SK-N-SH (cell line): Measurements from ENCODE around the gene DEPDC5. TPM values are rescaled to one million over a fixed set of nuclear protein-coding genes. Genes with fewer than 3 reads are reported as not detected.

ENCODE experiments used
- CTCF ChIA-PET: fragments of 300-600, 350-600 bp; formaldehyde crosslinking; extraction: SDS; loops from one replicate; lab custom pipeline; 2021; lab: Yijun Ruan, JAX
- POLR2A ChIA-PET: fragments of 350-600 bp; sonication (Branson Sonifier 250); formaldehyde crosslinking; extraction: SDS; loops from one replicate; lab custom pipeline; 2020; ENCODE audit warnings: antibody characterized with exemption, inconsistent platforms; lab: Yijun Ruan, JAX
- DNase-seq: peaks from one replicate; pipeline ENCODE4 v3.0.0; 2012
- H2AFZ ChIP-seq: fragments of 200-600 bp; sonication (generic); 2 replicates; pipeline ENCODE4 v1.8.1; 2016; ENCODE audit warnings: antibody characterized with exemption, mild to moderate bottlenecking, low read depth
- H3F3A ChIP-seq: fragments of 200-600 bp; sonication (generic); replicated peaks from 2 replicates; pipeline ENCODE3; 2016; ENCODE audit warnings: antibody characterized with exemption, mild to moderate bottlenecking; ENCODE audit not compliant: insufficient read depth
- H3K27ac ChIP-seq, 2 experiments: fragments of 200-500 bp in 1 of 2; fragments of 200-600 bp in 1 of 2; sonication (Bioruptor generic) in 1 of 2; sonication (generic), shearing (Covaris generic) in 1 of 2; 2 replicates each; pipeline versions ENCODE4 v1.5.1 to v1.6.1; 2014 to 2016; ENCODE audit warnings: low read depth in 2 of 2, inconsistent platforms in 1 of 2, low read length in 1 of 2, mild to moderate bottlenecking in 1 of 2, mixed read lengths in 1 of 2
- H3K27me3 ChIP-seq: fragments of 200-600 bp; sonication (generic), shearing (Covaris generic); 2 replicates; pipeline ENCODE4 v1.6.1; 2016; ENCODE audit warnings: mixed run types; ENCODE audit not compliant: insufficient read depth
- H3K36me3 ChIP-seq, 2 experiments: fragments of 200-500 bp in 1 of 2; fragments of 200-600 bp in 1 of 2; sonication (Bioruptor generic) in 1 of 2; sonication (generic) in 1 of 2; replicated peaks in 1 of 2; 2 replicates each; pipeline versions ENCODE3 to v1.5.1; 2014 to 2016; ENCODE audit warnings: low read length in 1 of 2, mild to moderate bottlenecking in 1 of 2; ENCODE audit not compliant: insufficient read depth in 2 of 2, control insufficient read depth in 1 of 2
- H3K4me1 ChIP-seq, 2 experiments: fragments of 200-500 bp in 1 of 2; fragments of 200-600 bp in 1 of 2; sonication (Bioruptor generic) in 1 of 2; sonication (generic), shearing (Covaris generic) in 1 of 2; 2 replicates each; pipeline versions ENCODE4 v1.5.1 to v1.6.1; 2014 to 2016; ENCODE audit warnings: low read depth in 1 of 2, low read length in 1 of 2, mixed run types in 1 of 2; ENCODE audit not compliant: insufficient read depth in 2 of 2, control insufficient read depth in 1 of 2
- H3K4me2 ChIP-seq: fragments of 200-600 bp; sonication (generic), shearing (Covaris generic); 2 replicates; pipeline ENCODE4 v1.6.1; 2017; ENCODE audit warnings: mixed run types
- H3K4me3 ChIP-seq, 2 experiments: fragments of 200-500 bp in 1 of 2; fragments of 200-600 bp in 1 of 2; sonication (Bioruptor generic) in 1 of 2; sonication (generic), shearing (Covaris generic) in 1 of 2; 2 replicates each; pipeline versions ENCODE4 v1.5.1 to v1.8.1; 2014 to 2016; ENCODE audit warnings: low read depth in 2 of 2, inconsistent platforms in 1 of 2, low read length in 1 of 2, mild to moderate bottlenecking in 1 of 2, mixed read lengths in 1 of 2, moderate library complexity in 1 of 2
- H3K79me2 ChIP-seq: fragments of 200-600 bp; sonication (generic); 2 replicates; pipeline ENCODE4 v1.8.1; 2017; ENCODE audit warnings: mild to moderate bottlenecking; ENCODE audit not compliant: insufficient read depth
- H3K9ac ChIP-seq: fragments of 200-600 bp; sonication (generic); 2 replicates; pipeline ENCODE4 v1.6.1; 2017; ENCODE audit warnings: mixed run types
- H3K9me2 ChIP-seq: fragments of 200-600 bp; sonication (generic); 2 replicates; pipeline ENCODE4 v1.6.1; 2017; ENCODE audit warnings: mixed run types
- H3K9me3 ChIP-seq: fragments of 200-600 bp; sonication (generic); 2 replicates; pipeline ENCODE4 v1.6.1; 2017; ENCODE audit warnings: mixed run types, mild to moderate bottlenecking, moderate library complexity
- H4K20me1 ChIP-seq: fragments of 200-600 bp; sonication (generic); 2 replicates; pipeline ENCODE4 v1.6.1; 2017; ENCODE audit warnings: mild to moderate bottlenecking, mixed run types; ENCODE audit not compliant: insufficient read depth
- EZH2phosphoT487 ChIP-seq: fragments of 200-600 bp; sonication (generic); IDR thresholded peaks from 2 replicates; pipeline ENCODE4 v1.6.1; 2017; ENCODE audit warnings: low read depth, mixed run types, mild to moderate bottlenecking, antibody characterized with exemption, moderate library complexity, borderline replicate concordance
- IRF3 ChIP-seq: fragments of 150-350 bp; IDR thresholded peaks from 2 replicates; pipeline ENCODE4 v1.6.1; 2016; ENCODE audit warnings: mild to moderate bottlenecking, low read depth, low read length
- NRF1 ChIP-seq: IDR thresholded peaks from 2 replicates; pipeline ENCODE4 v1.6.1; 2012; ENCODE audit warnings: low read depth, mild to moderate bottlenecking, low read length
- POLR2AphosphoS5 ChIP-seq: IDR thresholded peaks from 2 replicates; pipeline ENCODE4 v1.6.1; 2012; ENCODE audit warnings: low read depth, low read length
- RAD21 ChIP-seq: IDR thresholded peaks from 2 replicates; pipeline ENCODE4 v1.6.1; 2012; ENCODE audit warnings: mild to moderate bottlenecking, low read length
- RCOR1 ChIP-seq: fragments of 150-350 bp; IDR thresholded peaks from 2 replicates; pipeline ENCODE4 v1.6.1; 2017; ENCODE audit warnings: antibody characterized with exemption, low read length
- RFX5 ChIP-seq: IDR thresholded peaks from 2 replicates; pipeline ENCODE4 v1.6.1; 2012; ENCODE audit warnings: mild to moderate bottlenecking, improper control_type of control experiment, low read length
- RXRA ChIP-seq: IDR thresholded peaks from 2 replicates; pipeline ENCODE4 v1.4.0; 2012; ENCODE audit warnings: low read depth, mild to moderate bottlenecking, borderline replicate concordance
- SIN3A ChIP-seq: IDR thresholded peaks from 2 replicates; pipeline ENCODE4 v1.6.1; 2012; ENCODE audit warnings: low read depth, mild to moderate bottlenecking, low read length, moderate library complexity, borderline replicate concordance
- TCF12 ChIP-seq: IDR thresholded peaks from 2 replicates; pipeline ENCODE4 v1.4.0; 2012
- TEAD4 ChIP-seq: IDR thresholded peaks from 2 replicates; pipeline ENCODE4 v1.4.0; 2012; ENCODE audit warnings: mild to moderate bottlenecking, borderline replicate concordance; ENCODE audit not compliant: insufficient read depth
- USF1 ChIP-seq: IDR thresholded peaks from 2 replicates; pipeline ENCODE4 v1.4.0; 2012; ENCODE audit warnings: low read depth, borderline replicate concordance
- USF2 ChIP-seq: fragments of 150-350 bp; IDR thresholded peaks from 2 replicates; pipeline ENCODE4 v1.6.1; 2017; ENCODE audit warnings: antibody characterized with exemption, low read length, low read depth, borderline replicate concordance
- YY1 ChIP-seq: IDR thresholded peaks from 2 replicates; pipeline ENCODE4 v1.4.0; 2012; ENCODE audit warnings: low read depth, mild to moderate bottlenecking
- WGBS: methylation state at CpG from one replicate; pipeline ENCODE4 v1.1.6; 2017; ENCODE audit warnings: low lambda C conversion rate; 5-methylcytosine and 5-hydroxymethylcytosine counted together
- polyA plus RNA-seq, 3 experiments: library from polyadenylated mRNA; depleted of rRNA; stranded (reverse); fragments of >200 nt; gene quantifications; 2 replicates each; pipeline ENCODE4 v1.2.3, GENCODE V29; 2012

Gene DEPDC5
- polyA plus RNA-seq, 1 of the 3 experiments (the other 2 are of a cell fraction) = 7.8 TPM

- DNase-seq = no peak
- POLR2A ChIA-PET = no interaction called here
- H3K9me2 ChIP-seq = no peaks in the 10 kb centered on the region
- no peaks in the 10 kb centered on the region for H3K79me2 ChIP-seq
- WGBS = 66% methylated on average over 1 of the region's 1 CpG
- no peaks in the 10 kb centered on the region for H3F3A ChIP-seq
- H3K36me3 ChIP-seq = no peaks in the 10 kb centered on the region
- H3K4me1 ChIP-seq = peaks cover 0 to 39% of the 10 kb centered on the region in 2 experiments; a peak in 2 of 4 replicates
- H3K9ac ChIP-seq = no peak overlapping the region
- TF ChIP-seq RXRA = no peak
- no peak overlapping the region for H3K4me3 ChIP-seq
- no peak overlapping the region for H3K27ac ChIP-seq
- no peak overlapping the region for H3K4me2 ChIP-seq
- CTCF ChIA-PET = no interaction called here
- H3K27me3 ChIP-seq = no peaks in the 10 kb centered on the region
- H2AFZ ChIP-seq = no peak overlapping the region
- H3K9me3 ChIP-seq = no peaks in the 10 kb centered on the region
- H4K20me1 ChIP-seq = no peaks in the 10 kb centered on the region
Measured at GRCh38 chr22:31925056-31925455, 171.2 kb downstream of the DEPDC5 start.

GRCh38 chr22:31926024-31926423 lies 172.2 kb downstream of the DEPDC5 start:
- TF ChIP-seq USF1 (no peak), TEAD4 (no peak), TCF12 (no peak), RFX5 (no peak), RXRA (no peak), RAD21 (no peak), YY1 (no peak), SIN3A (no peak), POLR2AphosphoS5 (no peak), USF2 (no peak), EZH2phosphoT487 (no peak), IRF3 (no peak), RCOR1 (no peak), NRF1 (no peak)
- Histone ChIP-seq H3K79me2 (no peaks in the 10 kb centered on the region), H3K4me3 (no peak overlapping the region), H3K9me3 (no peaks in the 10 kb centered on the region), H3K4me2 (no peak overlapping the region), H3F3A (no peaks in the 10 kb centered on the region), H2AFZ (no peak overlapping the region), H3K27ac (peak overlapping the region in 1 of 2 experiments; percentile 93; a peak in 2 of 4 replicates), H3K9ac (no peak overlapping the region), H4K20me1 (no peaks in the 10 kb centered on the region), H3K27me3 (no peaks in the 10 kb centered on the region), H3K9me2 (no peaks in the 10 kb centered on the region), H3K4me1 (peaks cover 0 to 41% of the 10 kb centered on the region in 2 experiments; a peak in 2 of 4 replicates), H3K36me3 (no peaks in the 10 kb centered on the region)
- ChIA-PET POLR2A (no interaction called here), CTCF (interaction anchor here (0.9 kb wide), 1 partner anchor 19 kb away, joined by 3 read pairs; no protein-coding TSS in a partner anchor)
- 58% methylated on average over 1 of the region's 1 CpG for WGBS
- DNase-seq = no peak
